ENCODE measurements around the gene IGFBP7. TPM values are rescaled to one million over a fixed set of nuclear protein-coding genes. Genes with fewer than 3 reads are reported as not detected.

The IGFBP7 gene
- total and polyA plus RNA-seq, 2 experiments from 2014 or later: 68.9 to 87.2 TPM

- no peak overlapping the region for H3K27ac ChIP-seq
- H3K4me1 ChIP-seq (ENCODE audit: low read depth): no peaks in the 10 kb centered on the region
- TF ChIP-seq, protein P1, sequence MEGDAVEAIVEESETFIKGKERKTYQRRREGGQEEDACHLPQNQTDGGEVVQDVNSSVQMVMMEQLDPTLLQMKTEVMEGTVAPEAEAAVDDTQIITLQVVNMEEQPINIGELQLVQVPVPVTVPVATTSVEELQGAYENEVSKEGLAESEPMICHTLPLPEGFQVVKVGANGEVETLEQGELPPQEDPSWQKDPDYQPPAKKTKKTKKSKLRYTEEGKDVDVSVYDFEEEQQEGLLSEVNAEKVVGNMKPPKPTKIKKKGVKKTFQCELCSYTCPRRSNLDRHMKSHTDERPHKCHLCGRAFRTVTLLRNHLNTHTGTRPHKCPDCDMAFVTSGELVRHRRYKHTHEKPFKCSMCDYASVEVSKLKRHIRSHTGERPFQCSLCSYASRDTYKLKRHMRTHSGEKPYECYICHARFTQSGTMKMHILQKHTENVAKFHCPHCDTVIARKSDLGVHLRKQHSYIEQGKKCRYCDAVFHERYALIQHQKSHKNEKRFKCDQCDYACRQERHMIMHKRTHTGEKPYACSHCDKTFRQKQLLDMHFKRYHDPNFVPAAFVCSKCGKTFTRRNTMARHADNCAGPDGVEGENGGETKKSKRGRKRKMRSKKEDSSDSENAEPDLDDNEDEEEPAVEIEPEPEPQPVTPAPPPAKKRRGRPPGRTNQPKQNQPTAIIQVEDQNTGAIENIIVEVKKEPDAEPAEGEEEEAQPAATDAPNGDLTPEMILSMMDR (IDR thresholded peaks at IDR 0.05; ENCODE audit: low read depth, low read length): no peak
- no peak overlapping the region for H3K4me3 ChIP-seq
- H3K9me3 ChIP-seq (ENCODE audit: low read depth): no peaks in the 10 kb centered on the region
- DNase-seq (ENCODE audit: low read depth in 1 of 2, low spot score in 1 of 2): no peak
- H3K36me3 ChIP-seq: no peaks in the 10 kb centered on the region
- H3K27me3 ChIP-seq: no peaks in the 10 kb centered on the region
Measured at GRCh38 chr4:57144466-57144865, 34.3 kb upstream of the IGFBP7 start.

DNA sequence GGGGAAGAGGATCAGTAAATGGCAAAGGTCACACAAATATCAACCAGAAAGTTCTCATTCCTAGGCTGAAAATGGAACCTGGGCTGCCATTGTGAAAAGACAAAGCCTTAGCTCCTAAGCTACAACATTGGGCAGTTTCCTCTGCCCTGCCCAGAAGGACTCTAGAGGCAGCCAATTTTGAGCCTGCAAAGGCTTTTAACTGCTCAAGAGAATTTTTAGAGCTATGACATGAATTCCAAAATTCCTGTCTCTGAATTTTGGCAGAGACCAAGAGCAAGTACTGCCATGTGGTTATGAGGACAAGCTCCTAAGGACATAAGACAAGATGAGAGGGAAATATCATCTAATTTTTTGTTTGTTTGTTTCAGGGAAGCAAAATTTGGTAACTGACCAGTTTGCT is 29.6 kb upstream of the IGFBP7 start:
- no peaks in the 10 kb centered on the region for H3K4me1 ChIP-seq (ENCODE audit: low read depth)
- H3K36me3 ChIP-seq: no peaks in the 10 kb centered on the region
- TF ChIP-seq, protein P1 (IDR thresholded peaks at IDR 0.05; ENCODE audit: low read depth, low read length): no peak
- H3K9me3 ChIP-seq (ENCODE audit: low read depth): no peaks in the 10 kb centered on the region
- no peak overlapping the region for H3K4me3 ChIP-seq
- no peak overlapping the region for H3K27ac ChIP-seq
- H3K27me3 ChIP-seq: no peaks in the 10 kb centered on the region
- DNase-seq (ENCODE audit: low read depth in 1 of 2, low spot score in 1 of 2): no peak

DNA sequence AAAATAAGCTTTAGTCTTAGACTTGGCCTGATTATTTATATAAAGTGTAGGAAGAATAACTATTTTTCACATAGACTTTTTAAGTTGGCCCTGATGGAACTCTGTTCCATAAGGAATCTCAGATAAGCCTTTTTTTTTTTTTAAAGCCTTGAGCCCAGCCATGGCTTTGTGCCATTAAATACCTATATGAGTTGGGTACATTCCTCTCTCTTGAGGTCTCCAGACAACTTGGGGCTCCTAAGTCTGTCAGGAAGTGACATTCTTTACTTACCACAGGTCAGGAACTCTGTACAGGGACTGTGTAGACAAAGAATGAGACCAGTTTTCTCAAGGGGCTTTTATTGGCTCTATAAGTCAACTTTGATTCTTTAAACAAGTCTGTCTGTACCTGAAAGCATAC is 27.1 kb upstream of the IGFBP7 start:
- H3K27me3 ChIP-seq: no peaks in the 10 kb centered on the region
- no peaks in the 10 kb centered on the region for H3K9me3 ChIP-seq (ENCODE audit: low read depth)
- H3K4me1 ChIP-seq (ENCODE audit: low read depth): no peaks in the 10 kb centered on the region
- no peak for DNase-seq (ENCODE audit: low read depth in 1 of 2, low spot score in 1 of 2)
- TF ChIP-seq, protein P1 (IDR thresholded peaks at IDR 0.05; ENCODE audit: low read depth, low read length): no peak
- no peaks in the 10 kb centered on the region for H3K36me3 ChIP-seq
- H3K4me3 ChIP-seq: no peak overlapping the region
- H3K27ac ChIP-seq: no peak overlapping the region

- peak in 1 of 2 donors; percentile 19 for DNase-seq (ENCODE audit: low read depth in 1 of 2, low spot score in 1 of 2)
Measured at GRCh38 chr4:57136281-57136680, 26.1 kb upstream of the IGFBP7 start.

DNA sequence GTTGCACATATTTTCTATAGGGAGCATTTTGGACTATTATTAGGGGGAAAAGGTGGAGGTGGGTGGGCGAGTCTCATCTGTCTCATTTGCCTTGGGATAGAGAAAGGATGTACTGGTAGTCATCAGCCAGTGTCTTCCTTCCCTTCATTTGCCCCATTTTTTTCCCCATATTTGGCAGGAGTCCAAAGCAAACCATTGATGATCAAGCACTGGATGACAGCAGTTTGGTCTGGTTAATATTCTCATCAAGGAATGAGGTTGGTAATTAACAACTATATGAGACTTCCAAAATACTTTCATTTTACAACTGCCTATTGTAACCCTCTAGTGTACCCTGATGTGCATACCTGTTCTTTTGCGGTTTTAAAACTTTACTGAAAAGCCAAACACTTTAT is 22.6 kb upstream of the IGFBP7 start:
- Histone ChIP-seq H3K4me3 (no peak overlapping the region), H3K9me3 (ENCODE audit: low read depth) (no peaks in the 10 kb centered on the region), H3K27me3 (no peaks in the 10 kb centered on the region), H3K4me1 (ENCODE audit: low read depth) (no peaks in the 10 kb centered on the region), H3K36me3 (no peaks in the 10 kb centered on the region), H3K27ac (no peak overlapping the region)
- no peak for DNase-seq (ENCODE audit: low read depth in 1 of 2, low spot score in 1 of 2)
- TF ChIP-seq, protein P1 (IDR thresholded peaks at IDR 0.05; ENCODE audit: low read depth, low read length): no peak

More at GRCh38 chr4:57136281-57136680, 26.1 kb upstream of the IGFBP7 start:
- no peaks in the 10 kb centered on the region for H3K4me1 ChIP-seq (ENCODE audit: low read depth)
- TF ChIP-seq, protein P1 (IDR thresholded peaks at IDR 0.05; ENCODE audit: low read depth, low read length): no peak
- H3K36me3 ChIP-seq: no peaks in the 10 kb centered on the region
- no peaks in the 10 kb centered on the region for H3K9me3 ChIP-seq (ENCODE audit: low read depth)
- H3K27ac ChIP-seq: no peak overlapping the region
- H3K4me3 ChIP-seq: no peak overlapping the region
- no peaks in the 10 kb centered on the region for H3K27me3 ChIP-seq
